ENCODE measurements around the gene LRP1B. TPM values are rescaled to one million over a fixed set of nuclear protein-coding genes. Genes with fewer than 3 reads are reported as not detected.

The LRP1B gene
- total and polyA plus RNA-seq, 2 donors from 2014 or later, result 0.69 to 1.2 TPM

GRCh38 chr2:140481136-140481535 lies 1649.7 kb downstream of the LRP1B start:
- no peak for FAIRE-seq
- no peak overlapping the region for H3K4me3 ChIP-seq (ENCODE audit: low read length in 3 of 3)

GRCh38 chr2:140473851-140474250 lies 1657.0 kb downstream of the LRP1B start:
- no peaks in the 10 kb centered on the region for H3K9me3 ChIP-seq (ENCODE audit: control insufficient read depth in 2 of 3, insufficient read depth in 1 of 3, low read length in 3 of 3)
- intact Hi-C loops (cut with DNase I), result no loop called here
- H3K4me1 ChIP-seq (ENCODE audit: control insufficient read depth in 2 of 3, insufficient read depth in 2 of 3, low read depth in 1 of 3, low read length in 3 of 3), result no peaks in the 10 kb centered on the region
- no peak for TF ChIP-seq CTCF (IDR thresholded peaks at IDR 0.05; ENCODE audit: borderline replicate concordance, extremely low read depth, insufficient read depth)
- no peaks in the 10 kb centered on the region for H3K36me3 ChIP-seq (ENCODE audit: control insufficient read depth in 2 of 3, insufficient read depth in 3 of 3, low read length in 3 of 3)
- H3K9ac ChIP-seq (ENCODE audit: low read length in 3 of 3), result no peak overlapping the region
- DNase-seq (no peak), FAIRE-seq (no peak)
- no peak overlapping the region for H3K27ac ChIP-seq (ENCODE audit: low read depth in 2 of 2, low read length in 2 of 2)
- H3K27me3 ChIP-seq (ENCODE audit: control insufficient read depth, insufficient read depth, low read length), result no peaks in the 10 kb centered on the region
- no peak overlapping the region for H3K4me3 ChIP-seq (ENCODE audit: low read length in 3 of 3)

More at GRCh38 chr2:140481136-140481535, 1649.7 kb downstream of the LRP1B start:
- Histone ChIP-seq H3K9me3 (ENCODE audit: control insufficient read depth in 2 of 3, insufficient read depth in 1 of 3, low read length in 3 of 3) (no peaks in the 10 kb centered on the region), H3K9ac (ENCODE audit: low read length in 3 of 3) (no peak overlapping the region), H3K36me3 (ENCODE audit: control insufficient read depth in 2 of 3, insufficient read depth in 3 of 3, low read length in 3 of 3) (no peaks in the 10 kb centered on the region), H3K4me1 (ENCODE audit: control insufficient read depth in 2 of 3, insufficient read depth in 2 of 3, low read depth in 1 of 3, low read length in 3 of 3) (no peaks in the 10 kb centered on the region), H3K27ac (ENCODE audit: low read depth in 2 of 2, low read length in 2 of 2) (no peak overlapping the region), H3K27me3 (ENCODE audit: control insufficient read depth, insufficient read depth, low read length) (no peaks in the 10 kb centered on the region)
- intact Hi-C loops (cut with DNase I), result no loop called here
- TF ChIP-seq CTCF (IDR thresholded peaks at IDR 0.05; ENCODE audit: borderline replicate concordance, extremely low read depth, insufficient read depth), result no peak
- DNase-seq, result no peak

GRCh38 chr2:140472676-140473075 lies 1658.1 kb downstream of the LRP1B start:
- FAIRE-seq (no peak), DNase-seq (no peak)
- intact Hi-C loops (cut with DNase I), result no loop called here
- Histone ChIP-seq H3K27ac (ENCODE audit: low read depth in 2 of 2, low read length in 2 of 2) (no peak overlapping the region), H3K27me3 (ENCODE audit: control insufficient read depth, insufficient read depth, low read length) (no peaks in the 10 kb centered on the region), H3K9ac (ENCODE audit: low read length in 3 of 3) (no peak overlapping the region), H3K4me3 (ENCODE audit: low read length in 3 of 3) (no peak overlapping the region), H3K9me3 (ENCODE audit: control insufficient read depth in 2 of 3, insufficient read depth in 1 of 3, low read length in 3 of 3) (no peaks in the 10 kb centered on the region), H3K4me1 (ENCODE audit: control insufficient read depth in 2 of 3, insufficient read depth in 2 of 3, low read depth in 1 of 3, low read length in 3 of 3) (no peaks in the 10 kb centered on the region), H3K36me3 (ENCODE audit: control insufficient read depth in 2 of 3, insufficient read depth in 3 of 3, low read length in 3 of 3) (no peaks in the 10 kb centered on the region)
- TF ChIP-seq CTCF (IDR thresholded peaks at IDR 0.05; ENCODE audit: borderline replicate concordance, extremely low read depth, insufficient read depth), result no peak

- H3K4me3 ChIP-seq (ENCODE audit: low read length in 3 of 3), result no peak overlapping the region
- no peak for TF ChIP-seq CTCF (IDR thresholded peaks at IDR 0.05; ENCODE audit: borderline replicate concordance, extremely low read depth, insufficient read depth)
- DNase-seq, result no peak
- H3K9ac ChIP-seq (ENCODE audit: low read length in 3 of 3), result no peak overlapping the region
- no peak overlapping the region for H3K27ac ChIP-seq (ENCODE audit: low read depth in 2 of 2, low read length in 2 of 2)
- H3K4me1 ChIP-seq (ENCODE audit: control insufficient read depth in 2 of 3, insufficient read depth in 2 of 3, low read depth in 1 of 3, low read length in 3 of 3), result no peaks in the 10 kb centered on the region
- no peaks in the 10 kb centered on the region for H3K27me3 ChIP-seq (ENCODE audit: control insufficient read depth, insufficient read depth, low read length)
- H3K36me3 ChIP-seq (ENCODE audit: control insufficient read depth in 2 of 3, insufficient read depth in 3 of 3, low read length in 3 of 3), result no peaks in the 10 kb centered on the region
- no peak for FAIRE-seq
- intact Hi-C loops (cut with DNase I), result no loop called here
- no peaks in the 10 kb centered on the region for H3K9me3 ChIP-seq (ENCODE audit: control insufficient read depth in 2 of 3, insufficient read depth in 1 of 3, low read length in 3 of 3)
These were observed 1665.5 kb downstream of the LRP1B start for GRCh38 chr2:140465301-140465700.
